Gastrocnemius medialis (tissue), 4 donors: Measurements from ENCODE around the gene VSNL1. TPM values are rescaled to one million over a fixed set of nuclear protein-coding genes. Genes with fewer than 3 reads are reported as not detected.

Experiments used
- ATAC-seq, 2 donors: fragments of 150-250 bp; one replicate each; pipeline ENCODE4 v1.9.1; 2016
- DNase-seq, 2 donors: peaks; one replicate each; pipeline ENCODE4 v3.0.0-alpha.2; 2019
- H3K27ac ChIP-seq, 4 donors: fragments of 200-600 bp; sonication (generic); 1 replicate in 1 of 4; 2 replicates in 3 of 4; pipeline ENCODE4 v1.5.1; 2016 to 2018; ENCODE audit warnings: mild to moderate bottlenecking in 2 of 4, moderate library complexity in 1 of 4
- H3K27me3 ChIP-seq, 3 donors: fragments of 200-600 bp; sonication (generic) in 2 of 3; 1 replicate in 1 of 3; 2 replicates in 2 of 3; pipeline versions ENCODE4 v1.5.1 to v1.6.0; 2016 to 2019; ENCODE audit warnings: mild to moderate bottlenecking in 1 of 3, moderate library complexity in 1 of 3
- H3K36me3 ChIP-seq, 2 donors: fragments of 200-600 bp; sonication (generic) in 1 of 2; one replicate each; pipeline ENCODE4 v1.5.1; 2017 to 2018
- H3K4me1 ChIP-seq, 2 donors: fragments of 200-600 bp; sonication (generic) in 1 of 2; one replicate each; pipeline ENCODE4 v1.5.1; 2016 to 2017; ENCODE audit warnings: mild to moderate bottlenecking in 2 of 2
- H3K4me3 ChIP-seq, 4 donors: fragments of 200-600 bp; sonication (generic) in 3 of 4; 1 replicate in 1 of 4; 2 replicates in 3 of 4; pipeline ENCODE4 v1.5.1; 2016 to 2019; ENCODE audit warnings: mild to moderate bottlenecking in 2 of 4
- H3K9me3 ChIP-seq, 3 donors: fragments of 200-600 bp; sonication (generic) in 2 of 3; 1 replicate in 1 of 3; 2 replicates in 2 of 3; pipeline ENCODE4 v1.5.1; 2016 to 2019
- CTCF ChIP-seq, 5 experiments: fragments of 450-650 bp in 3 of 5; fragments of 200-600 bp in 2 of 5; sonication (generic) in 2 of 5; IDR thresholded peaks in 4 of 5; conservative IDR thresholded peaks in 1 of 5; 1 replicate in 4 of 5; 2 replicates in 1 of 5; pipeline ENCODE4 v1.5.1; 2016 to 2019; ENCODE audit warnings: antibody characterized with exemption in 5 of 5, mild to moderate bottlenecking in 3 of 5, moderate library complexity in 3 of 5
- POLR2A ChIP-seq, 2 donors: fragments of 450-650 bp; IDR thresholded peaks; one replicate each; pipeline ENCODE4 v1.6.1; 2017; ENCODE audit warnings: antibody characterized with exemption in 2 of 2, mild to moderate bottlenecking in 2 of 2, moderate library complexity in 2 of 2
- in situ Hi-C, 4 donors: fragments of 200-750 bp; cut with MboI; loops; one replicate each; pipeline versions ENCODE4 v1.15.0 to v1.8.0; 2017; ENCODE audit warnings: low sequenced_read_pairs in 4 of 4
- intact Hi-C: fragments of 100-400 bp; cut with DNase I; formaldehyde crosslinking; loops from one replicate; pipeline ENCODE4 v1.15.1; 2023; ENCODE audit warnings: low total_unique reads
- total RNA-seq, 4 donors: library from RNA; depleted of rRNA; stranded (reverse); fragments of >200 nt; gene quantifications; one replicate each; pipeline versions ENCODE4 v1.1.0 to v1.2.3, GENCODE V29; 2016

VSNL1 gene
- total RNA-seq, 4 donors from 2014 or later, result not detected

- no peaks in the 10 kb centered on the region for H3K36me3 ChIP-seq
- H3K27ac ChIP-seq, result no peak overlapping the region
- no peaks in the 10 kb centered on the region for H3K4me1 ChIP-seq
- intact Hi-C loops (no loop called here), in situ Hi-C loops (no loop called here)
- no peak overlapping the region for H3K4me3 ChIP-seq
- H3K9me3 ChIP-seq, result no peaks in the 10 kb centered on the region
- TF ChIP-seq POLR2A (IDR thresholded peaks at IDR 0.05) (no peak), CTCF (IDR thresholded peaks at IDR 0.05 in 4 of 5, conservative IDR thresholded peaks at IDR 0.05 in 1 of 5) (no peak)
- no peaks in the 10 kb centered on the region for H3K27me3 ChIP-seq
- no peak for DNase-seq
- no peak for ATAC-seq
Observed at GRCh38 chr2:17637131-17637906, 96.8 kb downstream of the VSNL1 start.

GRCh38 chr2:17638196-17638743 is 97.8 kb downstream of the VSNL1 start:
- no peaks in the 10 kb centered on the region for H3K9me3 ChIP-seq
- DNase-seq (no peak), ATAC-seq (no peak)
- intact Hi-C loops, result no loop called here
- H3K4me3 ChIP-seq, result no peak overlapping the region
- no peak overlapping the region for H3K27ac ChIP-seq
- peaks cover 0 to 4% of the 10 kb centered on the region in 2 donors for H3K4me1 ChIP-seq
- no peaks in the 10 kb centered on the region for H3K36me3 ChIP-seq
- H3K27me3 ChIP-seq, result no peaks in the 10 kb centered on the region
- in situ Hi-C loops, result no loop called here
- TF ChIP-seq POLR2A (IDR thresholded peaks at IDR 0.05) (no peak), CTCF (IDR thresholded peaks at IDR 0.05 in 4 of 5, conservative IDR thresholded peaks at IDR 0.05 in 1 of 5) (no peak)

GRCh38 chr2:17640406-17640805 is 99.9 kb downstream of the VSNL1 start:
- no peak for ATAC-seq
- Histone ChIP-seq H3K4me3 (no peak overlapping the region), H3K36me3 (no peaks in the 10 kb centered on the region), H3K27me3 (no peaks in the 10 kb centered on the region), H3K9me3 (no peaks in the 10 kb centered on the region), H3K27ac (no peak overlapping the region), H3K4me1 (peaks cover 0 to 6% of the 10 kb centered on the region in 2 donors)
- intact Hi-C loops, result no loop called here
- DNase-seq, result no peak
- in situ Hi-C loops, result no loop called here
- TF ChIP-seq CTCF (IDR thresholded peaks at IDR 0.05 in 4 of 5, conservative IDR thresholded peaks at IDR 0.05 in 1 of 5) (no peak), POLR2A (IDR thresholded peaks at IDR 0.05) (no peak)

GRCh38 chr2:17643031-17643615 is 102.6 kb downstream of the VSNL1 start:
- in situ Hi-C loops, result no loop called here
- intact Hi-C loops, result no loop called here
- H3K27ac ChIP-seq, result peak overlapping the region in 1 of 4 donors; percentile 32

More at GRCh38 chr2:17643031-17643615, 102.6 kb downstream of the VSNL1 start:
- H3K4me1 ChIP-seq, result peaks cover 8 to 19% of the 10 kb centered on the region in 2 donors
- ATAC-seq (peak; percentile 61 to 76), DNase-seq (peak; percentile 14 to 25)
- no peaks in the 10 kb centered on the region for H3K27me3 ChIP-seq
- no peaks in the 10 kb centered on the region for H3K36me3 ChIP-seq
- TF ChIP-seq CTCF (IDR thresholded peaks at IDR 0.05 in 4 of 5, conservative IDR thresholded peaks at IDR 0.05 in 1 of 5) (no peak), POLR2A (IDR thresholded peaks at IDR 0.05) (no peak)
- H3K9me3 ChIP-seq, result no peaks in the 10 kb centered on the region
- H3K4me3 ChIP-seq, result no peak overlapping the region
